GM13976 (cell line): ENCODE measurements around the gene RAPGEF2.
"Not testable (repeated sequence)": the region's sequence is repeated elsewhere in the genome, so short reads cannot be mapped to it uniquely, and the experiment has no call there.

Experiments used
- DNase-seq: peaks from one replicate; pipeline ENCODE4 v3.0.0; 2012; ENCODE audit warnings: low spot score
- CTCF ChIP-seq: IDR thresholded peaks from 2 replicates; pipeline ENCODE4 v1.5.1; 2012; ENCODE audit warnings: borderline replicate concordance, mild to moderate bottlenecking; ENCODE audit not compliant: insufficient read depth; ENCODE audit errors: extremely low read depth, missing control alignments, control extremely low read depth
- in situ Hi-C: fragments of 300-500 bp; cut with MboI; formaldehyde crosslinking; loops from one replicate; pipeline ENCODE4 v1.12.0; 2022; ENCODE audit warnings: low sequenced_read_pairs, mixed read lengths, inconsistent platforms; ENCODE audit not compliant: unreplicated experiment

The RAPGEF2 gene

GRCh38 chr4:159107203-159107925 lies 4.5 kb downstream of the RAPGEF2 start:
- TF ChIP-seq CTCF, result no peak
- in situ Hi-C loops, result no loop called here
- no peak for DNase-seq

GRCh38 chr4:159108124-159108523 lies 5.2 kb downstream of the RAPGEF2 start:
- in situ Hi-C loops, result no loop called here
- TF ChIP-seq CTCF, result no peak
- DNase-seq, result no peak

DNA sequence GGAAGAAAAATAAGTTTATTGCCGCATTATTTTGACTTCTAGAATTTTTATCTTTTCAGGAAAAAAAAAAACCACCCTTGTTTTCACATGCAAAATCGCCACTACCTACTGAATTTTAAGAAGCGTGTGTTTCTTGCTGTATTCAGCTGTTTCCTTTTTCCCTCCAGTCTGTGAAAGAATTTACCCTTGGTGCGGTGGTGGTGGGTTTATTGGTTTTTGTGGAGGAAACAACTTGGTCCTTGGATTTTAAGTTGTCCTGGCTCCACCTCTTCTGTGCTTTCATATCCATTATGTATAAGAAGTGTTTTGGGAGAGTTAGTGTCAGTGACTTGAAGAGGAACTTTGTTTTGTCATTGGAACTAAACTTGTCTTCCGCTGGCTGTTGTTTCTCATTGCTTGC lies 8.1 kb downstream of the RAPGEF2 start:
- no peak for DNase-seq
- no peak for TF ChIP-seq CTCF
- in situ Hi-C loops, result no loop called here

DNA sequence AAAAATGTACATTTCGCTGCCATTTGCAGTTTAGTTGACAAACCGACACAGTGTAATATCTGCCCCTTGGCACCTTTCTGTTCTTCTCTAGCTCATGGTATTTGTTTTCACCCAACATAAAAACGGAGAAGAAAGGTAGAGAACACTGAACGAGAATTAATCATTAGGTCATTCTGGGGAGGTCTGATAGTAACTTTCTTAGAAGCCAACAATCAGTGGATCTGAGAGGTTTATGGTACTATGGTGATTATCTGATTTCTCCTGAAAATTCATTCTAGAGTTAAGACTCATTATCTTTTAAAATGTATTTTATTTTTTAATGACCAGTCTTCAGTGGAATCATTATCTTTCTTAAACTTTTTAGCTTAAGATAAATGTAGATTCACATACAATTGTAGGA lies 8.5 kb downstream of the RAPGEF2 start:
- no peak for DNase-seq
- TF ChIP-seq CTCF, result no peak
- in situ Hi-C loops, result no loop called here

DNA sequence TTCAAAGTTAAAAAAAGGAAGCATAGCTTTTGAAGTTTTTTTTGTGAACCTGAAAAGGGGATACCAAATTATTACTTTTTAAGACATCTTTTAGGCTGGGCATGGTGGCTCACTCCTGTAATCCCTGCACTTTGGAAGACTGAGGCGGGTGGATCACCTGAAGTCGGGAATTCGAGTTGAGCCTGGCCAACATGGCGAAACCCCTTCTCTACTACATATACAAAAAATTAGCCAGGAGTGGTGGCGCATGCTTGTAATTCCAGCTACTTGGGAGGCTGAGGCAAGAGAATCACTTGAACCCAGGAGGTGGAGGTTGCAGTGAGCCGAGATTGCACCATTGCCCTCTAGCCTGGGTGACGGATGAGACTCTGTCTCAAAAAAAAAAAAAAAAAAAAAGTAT lies 10.5 kb downstream of the RAPGEF2 start:
- in situ Hi-C loops, result not testable (repeated sequence)

DNA sequence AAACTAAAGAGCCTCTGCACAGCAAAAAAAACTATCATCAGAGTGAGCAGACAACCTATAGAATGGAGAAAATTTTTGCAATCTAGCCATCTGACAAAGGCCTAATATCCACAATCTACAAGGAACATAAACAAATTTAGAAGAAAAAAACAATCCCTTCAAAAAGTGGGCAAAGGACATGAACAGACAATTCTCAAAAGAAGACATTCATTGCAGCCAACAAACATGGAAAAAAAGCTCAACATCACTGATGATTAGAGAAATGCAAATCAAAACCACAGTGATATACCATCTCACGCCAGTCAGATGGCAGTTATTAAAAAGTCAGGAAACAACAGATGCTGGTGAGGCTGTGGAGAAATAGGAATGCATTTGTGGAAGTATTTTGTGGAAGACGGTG lies 13.2 kb downstream of the RAPGEF2 start:
- in situ Hi-C loops, DNase-seq: not testable (repeated sequence)

More for the DNA sequence above, 10.5 kb downstream of the RAPGEF2 start:
- DNase-seq, result not testable (repeated sequence)

DNA sequence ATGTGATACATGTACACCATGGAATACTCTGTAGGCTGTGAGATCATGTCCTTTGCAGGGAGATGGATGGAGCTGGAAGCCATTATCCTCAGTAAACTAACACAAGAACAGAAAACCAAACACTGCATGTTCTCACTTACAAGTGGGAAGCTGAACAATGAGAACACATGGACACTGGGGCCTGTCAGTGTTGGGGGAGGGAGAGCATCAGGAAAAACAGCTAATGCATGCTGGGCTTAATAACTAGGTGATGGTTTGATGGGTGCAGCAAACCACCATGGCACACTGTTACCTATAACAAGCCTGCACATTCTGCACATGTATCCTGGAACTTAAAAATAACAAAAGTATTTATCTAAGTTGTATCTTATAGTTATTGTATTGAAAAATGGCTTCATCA lies 13.8 kb downstream of the RAPGEF2 start:
- DNase-seq, in situ Hi-C loops: not testable (repeated sequence)

DNA sequence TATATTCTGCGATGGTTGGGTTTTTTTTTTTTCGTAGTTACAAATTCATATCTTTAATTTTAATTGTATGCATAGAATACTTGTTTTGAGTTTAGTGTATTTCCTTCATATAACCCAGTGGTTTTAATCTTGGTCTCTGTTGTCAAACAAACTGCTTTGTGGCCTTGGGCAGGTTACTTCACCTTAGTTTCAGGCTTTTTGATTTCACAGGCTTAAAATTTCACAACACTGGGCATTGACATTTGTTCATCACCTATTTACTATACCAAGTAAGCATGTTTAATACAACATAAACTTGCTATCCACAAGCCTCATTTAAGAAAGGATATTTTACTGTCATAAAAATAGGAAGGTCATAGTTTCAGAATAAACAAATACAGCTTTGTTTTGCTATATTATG lies 14.7 kb downstream of the RAPGEF2 start:
- no peak for DNase-seq
- in situ Hi-C loops, result no loop called here
- TF ChIP-seq CTCF, result no peak
